ENCODE results near the gene GOLGA2. TPM values are rescaled to one million over a fixed set of nuclear protein-coding genes. Genes with fewer than 3 reads are reported as not detected.

The GOLGA2 gene
- total RNA-seq, result 54.8 and 70.9 TPM in 2 replicates

GRCh38 chr9:128275198-128276007 is at the start of gene GOLGA2:
GOLGA2 (minus strand) TSS chr9:128276007; CDS start chr9:128275976, 31 bp downstream.
- peaks cover 2% of the 10 kb centered on the region for H3K36me3 ChIP-seq (ENCODE audit: control insufficient read depth, insufficient read depth, low read length)
- no peak for FAIRE-seq
- no peak for TF ChIP-seq CTCF (IDR thresholded peaks at IDR 0.05; ENCODE audit: insufficient read depth, low read length, severe bottlenecking)
- no peaks in the 10 kb centered on the region for H3K27me3 ChIP-seq (ENCODE audit: control insufficient read depth, insufficient read depth, low read length)
- peak; percentile 13 for DNase-seq (ENCODE audit: low read depth)
- H3K4me3 ChIP-seq (ENCODE audit: low read depth, low read length), result peak within 1 kb of the TSS; percentile 91

DNA sequence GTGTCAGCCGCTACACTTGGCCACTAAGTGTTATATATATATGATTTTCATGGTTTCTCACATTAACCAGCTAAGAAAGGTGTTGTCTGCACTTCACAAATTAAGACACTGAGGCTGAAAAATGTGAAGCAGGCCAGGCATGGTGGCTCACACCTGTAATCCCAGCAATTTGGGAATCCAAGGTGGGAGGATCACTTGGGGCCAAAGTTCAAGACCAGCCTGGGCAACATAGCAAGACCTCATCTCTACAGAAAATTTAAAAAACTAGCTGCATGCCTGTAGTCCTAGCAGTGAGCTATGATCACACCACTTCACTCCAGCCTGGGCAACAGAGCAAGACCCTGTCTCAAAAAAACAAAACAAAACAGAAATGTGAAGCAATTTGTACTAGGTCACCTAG is 48.6 kb upstream of the GOLGA2 start:
- no peak for TF ChIP-seq CTCF (IDR thresholded peaks at IDR 0.05; ENCODE audit: insufficient read depth, low read length, severe bottlenecking)
- FAIRE-seq (no peak), DNase-seq (ENCODE audit: low read depth) (no peak)
- Histone ChIP-seq H3K27me3 (ENCODE audit: control insufficient read depth, insufficient read depth, low read length) (no peaks in the 10 kb centered on the region), H3K4me3 (ENCODE audit: low read depth, low read length) (no peak overlapping the region), H3K36me3 (ENCODE audit: control insufficient read depth, insufficient read depth, low read length) (peaks cover 4% of the 10 kb centered on the region)

- DNase-seq (ENCODE audit: low read depth), result no peak
- TF ChIP-seq CTCF (IDR thresholded peaks at IDR 0.05; ENCODE audit: insufficient read depth, low read length, severe bottlenecking), result no peak
- no peak for FAIRE-seq
- peaks cover 4% of the 10 kb centered on the region for H3K36me3 ChIP-seq (ENCODE audit: control insufficient read depth, insufficient read depth, low read length)
- no peak overlapping the region for H3K4me3 ChIP-seq (ENCODE audit: low read depth, low read length)
- no peaks in the 10 kb centered on the region for H3K27me3 ChIP-seq (ENCODE audit: control insufficient read depth, insufficient read depth, low read length)
Observed at GRCh38 chr9:128323791-128324190, 48.0 kb upstream of the GOLGA2 start.

GRCh38 chr9:128323212-128323730 is 47.5 kb upstream of the GOLGA2 start:
- Histone ChIP-seq H3K27me3 (ENCODE audit: control insufficient read depth, insufficient read depth, low read length) (no peaks in the 10 kb centered on the region), H3K36me3 (ENCODE audit: control insufficient read depth, insufficient read depth, low read length) (peaks cover 4% of the 10 kb centered on the region), H3K4me3 (ENCODE audit: low read depth, low read length) (peak overlapping the region; percentile 84)
- DNase-seq (ENCODE audit: low read depth) (peak; percentile 40), FAIRE-seq (no peak)
- TF ChIP-seq CTCF (IDR thresholded peaks at IDR 0.05; ENCODE audit: insufficient read depth, low read length, severe bottlenecking), result no peak

DNA sequence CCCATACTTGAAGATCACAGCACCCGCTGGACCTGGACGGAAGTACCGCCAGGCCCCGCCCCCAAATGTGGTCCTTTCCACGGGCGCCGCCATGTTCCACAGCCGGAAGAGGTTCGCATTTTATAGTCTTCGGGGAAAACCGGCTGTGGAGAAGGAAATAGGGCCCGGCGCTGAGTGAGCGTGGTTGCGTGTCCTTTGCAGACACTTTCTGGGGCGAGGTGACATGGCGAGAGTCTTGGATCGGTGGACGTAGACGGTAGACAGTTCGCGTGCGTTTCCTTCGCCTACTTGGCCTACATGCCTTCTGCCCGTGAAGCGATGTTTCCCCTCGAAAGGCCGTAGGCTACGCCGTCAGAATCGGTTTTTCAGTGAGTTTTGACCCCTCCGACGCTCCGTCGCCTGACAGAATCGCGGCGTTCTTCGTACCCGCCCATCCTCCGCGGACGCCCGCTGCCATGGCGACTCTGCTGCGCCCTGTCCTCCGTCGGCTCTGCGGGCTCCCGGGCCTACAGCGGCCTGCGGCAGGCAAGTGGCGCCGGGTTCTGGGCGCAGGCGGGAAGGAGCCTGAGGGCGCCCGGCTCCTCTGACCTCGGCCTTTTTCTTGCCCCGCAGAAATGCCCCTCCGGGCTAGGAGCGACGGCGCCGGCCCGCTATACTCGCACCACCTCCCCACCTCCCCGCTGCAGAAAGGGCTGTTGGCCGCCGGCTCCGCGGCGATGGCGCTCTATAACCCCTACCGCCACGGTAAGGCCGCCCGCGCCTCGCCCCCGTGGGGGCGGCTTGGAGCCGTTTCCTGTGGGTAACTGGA is 46.8 kb upstream of the GOLGA2 start, which contains the start of the genes COQ4 and TRUB2:
COQ4 (plus strand) TSS at position 436 of the 808 bp plus-strand sequence; CDS start at position 456, 20 bp downstream.
TRUB2 (minus strand) TSS at position 44 of the 808 bp plus-strand sequence; CDS start at position 5, 39 bp downstream.
- H3K36me3 ChIP-seq (ENCODE audit: control insufficient read depth, insufficient read depth, low read length), result peaks cover 4% of the 10 kb centered on the region
- FAIRE-seq, result no peak
- H3K4me3 ChIP-seq (ENCODE audit: low read depth, low read length), result peak within 1 kb of the TSS; percentile 84
- peak; percentile 83 for DNase-seq (ENCODE audit: low read depth)
- no peak for TF ChIP-seq CTCF (IDR thresholded peaks at IDR 0.05; ENCODE audit: insufficient read depth, low read length, severe bottlenecking)
- no peaks in the 10 kb centered on the region for H3K27me3 ChIP-seq (ENCODE audit: control insufficient read depth, insufficient read depth, low read length)

Data from bronchial epithelial cell (primary cell).